Transverse colon (tissue), 3 donors: ENCODE measurements around the gene ENPP1.

ENCODE experiments used
- CTCF ChIP-seq, 5 experiments: fragments of 200-600 bp in 3 of 5; fragments of 450-650 bp in 2 of 5; sonication (generic) in 3 of 5; IDR thresholded peaks; 1 replicate in 2 of 5; 2 replicates in 3 of 5; pipeline ENCODE4 v1.5.1; 2016 to 2017; ENCODE audit warnings: antibody characterized with exemption in 5 of 5, inconsistent platforms in 3 of 5, mild to moderate bottlenecking in 2 of 5, moderate library complexity in 1 of 5
- EP300 ChIP-seq: sonication (generic); formaldehyde crosslinking; IDR thresholded peaks from one replicate; pipeline ENCODE4 v1.6.1; 2017; ENCODE audit warnings: antibody characterized with exemption, low read depth
- POLR2A ChIP-seq: fragments of 450-650 bp; IDR thresholded peaks from one replicate; pipeline ENCODE4 v1.6.1; 2016; ENCODE audit warnings: antibody characterized with exemption, mild to moderate bottlenecking, moderate library complexity

- no peak for TF ChIP-seq POLR2A
- no peak for TF ChIP-seq CTCF (IDR thresholded peaks at IDR 0.05)
- no peak for TF ChIP-seq EP300
Measured at GRCh38 chr6:131779304-131779703, 28.5 kb upstream of the ENPP1 start.
